ENCODE measurements around the gene LRP6.
"Not testable (repeated sequence)": the region's sequence is repeated elsewhere in the genome, so short reads cannot be mapped to it uniquely, and the experiment has no call there.

The LRP6 gene

GRCh38 chr12:12265571-12266388, 1.1 kb downstream of the LRP6 start:
- DNase-seq (ENCODE audit: low read depth in 2 of 3, low spot score in 2 of 3): no peak

GRCh38 chr12:12265035-12265434, 1.8 kb downstream of the LRP6 start:
- DNase-seq (ENCODE audit: low read depth in 2 of 3, low spot score in 2 of 3): no peak

GRCh38 chr12:12263909-12264308, 2.9 kb downstream of the LRP6 start:
- no peak for DNase-seq (ENCODE audit: low read depth in 2 of 3, low spot score in 2 of 3)

GRCh38 chr12:12256291-12256757, 10.5 kb downstream of the LRP6 start:
- not testable (repeated sequence) for DNase-seq (ENCODE audit: low read depth in 2 of 3, low spot score in 2 of 3)

- DNase-seq (ENCODE audit: low read depth in 2 of 3, low spot score in 2 of 3): no peak
These were observed 12.3 kb downstream of the LRP6 start for GRCh38 chr12:12254553-12254952.

- no peak for DNase-seq (ENCODE audit: low read depth in 2 of 3, low spot score in 2 of 3)
These were observed 17.4 kb downstream of the LRP6 start for GRCh38 chr12:12249216-12250050.

GRCh38 chr12:12247584-12247983, 19.3 kb downstream of the LRP6 start:
- DNase-seq (ENCODE audit: low read depth in 2 of 3, low spot score in 2 of 3): no peak

GRCh38 chr12:12244341-12244740, 22.5 kb downstream of the LRP6 start:
- DNase-seq (ENCODE audit: low read depth in 2 of 3, low spot score in 2 of 3): no peak

GRCh38 chr12:12240662-12241340, 26.0 kb downstream of the LRP6 start:
- no peak for DNase-seq (ENCODE audit: low read depth in 2 of 3, low spot score in 2 of 3)

- no peak for DNase-seq (ENCODE audit: low read depth in 2 of 3, low spot score in 2 of 3)
These were observed 27.7 kb downstream of the LRP6 start for GRCh38 chr12:12239127-12239526.

- DNase-seq (ENCODE audit: low read depth in 2 of 3, low spot score in 2 of 3): no peak
These were observed 28.2 kb downstream of the LRP6 start for GRCh38 chr12:12238605-12239004.

- DNase-seq (ENCODE audit: low read depth in 2 of 3, low spot score in 2 of 3): no peak
These were observed 29.9 kb downstream of the LRP6 start for GRCh38 chr12:12236896-12237295.

GRCh38 chr12:12230275-12230674, 36.6 kb downstream of the LRP6 start:
- DNase-seq (ENCODE audit: low read depth in 2 of 3, low spot score in 2 of 3): no peak

GRCh38 chr12:12229556-12230092, 37.2 kb downstream of the LRP6 start:
- DNase-seq (ENCODE audit: low read depth in 2 of 3, low spot score in 2 of 3): no peak

- no peak for DNase-seq (ENCODE audit: low read depth in 2 of 3, low spot score in 2 of 3)
These were observed 38.4 kb downstream of the LRP6 start for GRCh38 chr12:12228402-12228801.

- no peak for DNase-seq (ENCODE audit: low read depth in 2 of 3, low spot score in 2 of 3)
These were observed 40.7 kb downstream of the LRP6 start for GRCh38 chr12:12226187-12226586.

- DNase-seq (ENCODE audit: low read depth in 2 of 3, low spot score in 2 of 3): no peak
These were observed 42.5 kb downstream of the LRP6 start for GRCh38 chr12:12224240-12224940.

- DNase-seq (ENCODE audit: low read depth in 2 of 3, low spot score in 2 of 3): no peak
These were observed 45.3 kb downstream of the LRP6 start for GRCh38 chr12:12221560-12221959.

GRCh38 chr12:12219664-12220063, 47.2 kb downstream of the LRP6 start:
- DNase-seq (ENCODE audit: low read depth in 2 of 3, low spot score in 2 of 3): no peak

GRCh38 chr12:12217018-12217359, 49.9 kb downstream of the LRP6 start:
- DNase-seq (ENCODE audit: low read depth in 2 of 3, low spot score in 2 of 3): no peak

Data from activated CD8-positive, alpha-beta memory T cell treated with anti-CD3 and anti-CD28 coated beads for 48 hours (primary cell).